ENCODE data around the gene SPATC1L.
"Not testable (repeated sequence)": the region's sequence is repeated elsewhere in the genome, so short reads cannot be mapped to it uniquely, and the experiment has no call there.

The SPATC1L gene

DNA sequence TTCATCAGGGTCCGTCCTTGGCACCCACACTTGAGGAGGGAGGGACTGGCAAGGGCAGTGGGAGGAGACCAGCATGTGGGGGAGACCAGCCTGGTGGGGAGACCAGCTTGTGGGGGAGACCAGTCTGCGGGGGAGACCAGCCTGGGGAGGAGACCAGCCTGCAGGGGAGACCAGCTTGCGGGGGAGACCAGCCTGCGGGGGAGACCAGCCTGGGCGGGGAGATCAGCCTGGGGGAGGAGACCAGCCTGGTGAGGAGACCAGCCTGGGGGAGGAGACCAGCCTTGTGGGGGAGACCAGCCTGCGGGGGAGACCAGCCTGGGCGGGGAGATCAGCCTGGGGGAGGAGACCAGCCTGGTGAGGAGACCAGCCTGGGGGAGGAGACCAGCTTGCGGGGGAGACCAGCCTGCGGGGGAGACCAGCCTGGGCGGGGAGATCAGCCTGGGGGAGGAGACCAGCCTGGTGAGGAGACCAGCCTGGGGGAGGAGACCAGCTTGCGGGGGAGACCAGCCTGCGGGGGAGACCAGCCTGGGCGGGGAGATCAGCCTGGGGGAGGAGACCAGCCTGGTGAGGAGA, 836 bp downstream of the SPATC1L start:
- not testable (repeated sequence) for DNase-seq (ENCODE audit: low read depth, low spot score)

DNA sequence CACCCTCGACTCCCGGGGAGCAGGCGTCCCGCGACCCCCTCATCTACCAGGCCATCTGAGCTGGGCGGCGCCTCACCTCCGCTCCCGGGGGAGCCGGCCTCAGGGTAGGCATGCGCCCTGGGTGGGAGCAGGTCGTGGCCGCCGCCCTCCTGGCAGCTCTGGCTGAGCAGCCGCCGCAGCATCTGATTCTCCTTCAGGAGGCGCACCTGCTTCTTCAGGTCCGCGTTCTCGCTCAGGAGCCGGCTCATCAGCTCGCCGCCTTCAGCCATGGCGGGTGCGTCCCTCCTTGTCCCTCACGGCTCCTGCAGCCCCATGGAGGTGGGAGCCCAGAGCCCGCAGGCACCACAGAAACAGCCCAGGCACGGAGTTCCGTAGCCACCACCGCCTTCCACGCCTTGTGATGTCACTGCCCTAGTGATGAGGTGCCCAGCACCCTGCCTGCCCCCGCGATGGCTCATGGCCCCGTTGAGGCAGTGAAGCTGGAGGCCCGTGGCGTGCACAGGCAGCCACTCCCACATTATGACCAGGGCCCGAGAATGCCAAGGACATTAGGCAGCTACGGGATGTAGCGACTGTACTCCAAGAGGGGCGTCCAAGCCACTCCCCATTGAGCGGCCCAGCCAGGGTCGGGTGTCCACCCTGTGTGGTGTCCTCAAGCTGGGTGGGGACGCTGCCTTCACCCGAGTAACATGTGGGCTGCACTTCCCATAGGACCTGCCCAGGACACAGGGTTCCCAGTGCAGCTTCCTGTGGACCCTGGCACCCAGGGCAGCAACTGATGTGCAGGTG, 1.5 kb downstream of the SPATC1L start:
- no peak for DNase-seq (ENCODE audit: low read depth, low spot score)

DNA sequence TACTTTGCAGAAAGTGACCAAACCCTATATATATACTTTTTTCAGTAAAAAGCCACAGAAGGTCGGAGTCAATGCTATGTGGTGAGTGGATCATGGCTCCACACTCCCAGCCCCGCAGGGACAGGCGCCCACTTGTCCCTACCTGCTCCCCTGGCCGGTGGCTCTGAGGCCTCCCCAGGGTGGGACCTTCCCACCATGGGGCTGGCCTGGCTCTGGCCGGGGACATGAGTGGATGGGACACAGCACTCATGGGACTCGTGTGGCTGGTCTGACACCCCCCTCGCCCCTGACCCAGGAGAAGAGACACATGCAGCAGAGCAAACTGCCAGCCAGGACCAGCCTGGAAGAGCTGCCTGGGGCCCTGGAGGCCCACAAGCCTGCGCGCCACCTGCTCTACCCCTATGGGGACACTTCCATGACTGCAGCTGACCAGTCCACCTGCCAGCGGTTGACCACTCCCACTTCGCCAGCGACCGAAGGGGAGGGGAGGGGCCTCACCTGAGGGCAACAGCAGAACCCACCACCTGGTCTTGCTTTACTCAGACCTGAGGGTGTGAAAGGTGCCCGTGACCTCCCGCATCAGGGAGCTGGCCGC, 2.2 kb downstream of the SPATC1L start:
- no peak for DNase-seq (ENCODE audit: low read depth, low spot score)

DNA sequence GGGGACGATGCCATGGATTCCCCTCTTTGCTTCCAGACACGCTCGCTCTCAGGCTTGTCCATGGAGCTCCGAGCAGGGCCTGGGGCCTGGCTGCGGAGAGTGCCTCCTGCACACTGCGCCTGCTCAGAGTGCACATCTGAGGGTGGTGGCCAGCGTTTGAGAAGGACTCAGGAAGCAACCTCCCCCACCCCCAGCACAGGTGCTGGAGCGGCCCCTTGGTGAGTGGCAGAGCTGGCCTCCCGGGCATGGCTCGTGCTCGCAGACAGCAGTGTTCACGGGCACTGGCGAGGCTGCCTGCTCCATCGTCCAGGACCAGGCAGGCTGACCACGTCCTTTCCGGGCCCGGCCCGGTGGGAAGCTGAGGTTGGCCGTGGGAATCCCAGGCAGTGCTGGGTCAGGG, 2.8 kb downstream of the SPATC1L start:
- DNase-seq (ENCODE audit: low read depth, low spot score) = no peak

DNA sequence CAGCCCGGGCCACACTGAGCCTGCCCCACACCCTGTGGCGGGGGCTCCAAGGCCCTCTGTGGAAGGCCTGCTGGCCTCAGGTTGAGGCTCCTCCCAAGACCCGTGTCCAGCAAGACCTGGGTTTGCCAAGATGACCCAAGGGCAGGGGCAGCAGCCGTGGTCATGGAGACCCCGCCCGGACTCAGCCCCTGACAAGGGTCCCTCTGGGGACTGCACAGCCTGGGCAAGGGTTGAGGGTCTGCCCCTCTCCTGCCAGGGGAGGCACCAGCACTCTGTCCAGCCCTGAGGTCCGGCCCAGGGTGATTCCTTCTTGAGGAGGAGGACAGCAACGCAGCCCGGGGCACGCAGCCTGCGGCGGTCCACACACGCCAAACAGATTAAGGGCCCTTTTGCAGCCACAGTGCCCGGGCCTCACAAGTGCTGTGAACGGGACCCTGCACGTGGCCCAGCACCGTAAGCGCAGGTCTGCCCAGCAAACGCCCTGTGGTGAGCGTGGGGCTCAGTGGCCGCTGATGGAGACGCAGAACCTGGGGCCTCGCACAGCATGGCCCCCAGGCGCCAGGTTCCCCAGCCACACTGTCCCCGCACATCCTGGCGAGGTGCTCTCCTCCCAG, 3.4 kb downstream of the SPATC1L start:
- DNase-seq (ENCODE audit: low read depth, low spot score) = no peak

DNA sequence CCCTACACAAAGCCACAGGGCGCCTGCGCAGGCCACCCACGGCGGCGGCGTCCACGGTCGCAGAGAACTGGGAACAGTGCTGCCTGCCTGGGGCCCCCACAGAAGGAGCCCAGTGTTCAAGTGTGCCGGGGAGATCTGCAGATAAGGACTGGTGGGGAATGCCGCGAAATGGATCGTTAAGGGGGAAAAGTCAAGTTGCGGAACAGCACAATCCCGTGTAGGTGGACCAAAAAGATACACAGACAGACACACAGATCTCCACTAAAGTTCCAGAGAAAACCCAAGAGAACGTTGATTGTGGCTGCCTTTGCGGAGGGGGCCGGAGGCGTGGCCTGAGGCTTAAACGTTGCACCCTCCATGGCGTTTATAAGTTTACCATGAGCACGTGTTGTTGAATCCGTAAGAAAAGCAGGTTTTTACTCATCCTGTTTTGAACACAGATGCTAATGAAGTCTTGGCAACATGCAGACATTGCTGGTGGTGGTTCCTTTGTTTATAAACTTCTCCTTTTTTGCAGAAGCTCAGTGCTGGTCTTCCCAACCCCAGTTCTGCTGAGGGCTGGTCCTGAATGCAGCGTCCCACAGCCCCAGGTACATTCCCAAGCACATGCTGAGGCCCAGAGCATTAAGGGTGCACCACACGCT, 4.1 kb downstream of the SPATC1L start:
- no peak for DNase-seq (ENCODE audit: low read depth, low spot score)

DNA sequence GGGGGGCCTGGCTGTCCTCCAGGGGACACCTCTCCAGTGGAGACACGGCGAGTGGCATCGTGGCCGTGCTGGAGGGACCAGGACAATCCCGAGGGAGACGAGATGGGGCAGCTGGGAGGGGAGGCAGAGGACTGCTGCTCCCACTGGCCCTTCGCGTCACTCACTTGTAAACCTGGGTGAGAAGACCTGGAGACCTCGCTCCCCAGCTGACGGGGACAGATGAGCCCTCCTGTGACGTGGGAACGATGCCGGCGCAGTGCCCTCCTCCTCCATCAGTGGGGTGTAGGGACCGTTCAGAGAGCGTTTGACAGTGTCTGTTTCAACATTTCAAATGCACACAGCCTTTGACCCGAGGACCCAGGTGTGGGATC, 4.6 kb downstream of the SPATC1L start:
- no peak for DNase-seq (ENCODE audit: low read depth, low spot score)

DNA sequence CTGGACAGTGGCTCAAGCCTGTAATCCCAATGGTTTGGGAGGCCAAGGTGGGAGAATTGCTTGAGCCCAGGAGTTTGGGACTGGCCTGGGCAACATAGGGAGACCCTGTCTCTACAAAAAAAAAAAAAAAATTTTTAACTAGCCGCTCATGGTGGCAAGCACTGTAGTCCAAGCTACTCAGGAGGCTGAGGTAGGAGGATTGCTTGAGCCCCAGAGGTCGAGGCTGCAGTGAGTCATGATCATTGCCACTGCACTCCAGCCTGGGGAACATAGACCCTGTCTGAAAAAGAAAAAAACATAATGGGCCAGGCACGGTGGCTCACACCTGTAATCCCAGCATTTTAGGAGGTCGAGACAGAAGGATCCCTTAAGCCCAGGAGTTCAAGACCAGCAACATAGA, 5.3 kb downstream of the SPATC1L start:
- no peak for DNase-seq (ENCODE audit: low read depth, low spot score)

DNA sequence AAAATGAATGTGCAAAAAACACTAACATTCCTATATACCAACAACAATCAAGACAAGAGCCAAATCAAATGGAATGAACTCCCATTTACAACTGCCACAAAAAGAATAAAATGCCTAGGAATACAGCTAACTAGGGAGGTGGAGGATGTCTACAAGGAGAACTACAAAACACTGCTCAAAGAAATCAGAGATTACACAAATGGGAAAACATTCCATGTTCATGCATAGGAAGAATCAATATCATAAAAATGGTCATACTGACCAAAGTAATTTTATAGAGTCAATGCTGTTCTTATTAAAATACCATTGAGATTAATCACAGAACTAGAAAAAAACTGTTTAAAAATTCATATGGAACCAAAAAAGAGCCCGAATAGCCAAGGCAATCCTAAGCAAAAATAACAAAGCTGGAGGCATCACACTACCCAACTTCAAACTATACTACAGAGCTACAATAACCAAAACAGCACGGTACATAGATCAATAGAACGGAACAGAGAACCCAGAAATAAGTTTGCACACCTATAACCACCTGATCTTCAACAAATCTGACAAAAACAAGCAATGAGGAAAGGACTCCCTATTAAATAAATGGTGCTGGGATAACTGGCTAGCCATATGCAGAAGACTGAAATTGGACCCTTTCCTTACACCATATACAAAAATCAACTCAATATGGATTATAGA, 7.7 kb downstream of the SPATC1L start:
- DNase-seq (ENCODE audit: low read depth, low spot score) = not testable (repeated sequence)

DNA sequence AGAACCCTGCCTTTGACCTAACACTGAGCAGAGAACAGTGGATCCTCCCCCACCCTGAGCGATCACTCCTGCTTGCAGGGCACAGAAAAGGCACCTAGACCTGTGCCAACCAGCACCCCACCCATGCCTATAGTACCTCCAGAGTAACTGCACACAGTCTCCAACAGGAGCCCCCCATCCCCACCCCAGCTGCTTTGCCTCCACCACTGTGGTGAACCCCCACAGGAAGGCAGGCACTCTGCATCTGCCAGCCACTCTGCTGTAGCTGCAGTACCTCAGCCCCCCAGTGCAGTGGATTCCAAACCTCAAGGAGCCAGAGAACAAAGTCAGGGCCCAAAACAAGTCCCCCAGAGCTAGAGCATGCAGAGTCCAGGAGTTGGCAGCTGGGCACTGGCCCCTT, 10.7 kb downstream of the SPATC1L start:
- no peak for DNase-seq (ENCODE audit: low read depth, low spot score)

DNA sequence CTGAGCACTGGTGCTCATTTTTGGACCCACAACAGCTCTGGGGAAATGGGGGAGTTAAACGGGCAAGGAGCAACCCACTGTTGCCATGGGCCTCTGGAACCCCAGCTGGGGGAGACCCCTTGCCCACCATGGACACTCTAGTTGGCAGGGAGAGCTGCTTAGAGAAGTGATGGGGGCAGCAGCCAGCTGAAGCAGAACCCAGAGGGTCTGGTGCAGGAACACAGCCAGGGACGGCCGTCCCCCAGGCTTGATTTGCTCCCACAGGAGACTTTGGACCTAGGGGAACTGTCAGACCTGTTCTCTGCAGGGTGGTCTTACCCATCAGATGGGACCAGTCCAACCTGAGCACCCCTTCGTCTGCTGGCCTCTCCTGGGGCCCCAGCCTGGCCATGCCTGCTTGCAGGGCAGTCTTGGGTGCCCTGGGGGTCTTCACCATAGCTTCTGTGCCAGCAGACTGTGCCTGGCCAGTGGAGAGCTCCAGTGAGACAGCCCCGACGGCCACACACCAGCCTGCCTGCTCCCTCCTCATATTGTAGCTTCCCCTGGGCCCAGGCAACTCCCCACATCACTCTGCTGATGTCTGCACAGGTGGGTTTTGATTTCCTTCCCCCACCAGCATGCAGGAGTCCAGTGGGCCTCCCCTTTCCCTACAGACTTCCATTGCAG, 11.3 kb downstream of the SPATC1L start:
- no peak for DNase-seq (ENCODE audit: low read depth, low spot score)

DNA sequence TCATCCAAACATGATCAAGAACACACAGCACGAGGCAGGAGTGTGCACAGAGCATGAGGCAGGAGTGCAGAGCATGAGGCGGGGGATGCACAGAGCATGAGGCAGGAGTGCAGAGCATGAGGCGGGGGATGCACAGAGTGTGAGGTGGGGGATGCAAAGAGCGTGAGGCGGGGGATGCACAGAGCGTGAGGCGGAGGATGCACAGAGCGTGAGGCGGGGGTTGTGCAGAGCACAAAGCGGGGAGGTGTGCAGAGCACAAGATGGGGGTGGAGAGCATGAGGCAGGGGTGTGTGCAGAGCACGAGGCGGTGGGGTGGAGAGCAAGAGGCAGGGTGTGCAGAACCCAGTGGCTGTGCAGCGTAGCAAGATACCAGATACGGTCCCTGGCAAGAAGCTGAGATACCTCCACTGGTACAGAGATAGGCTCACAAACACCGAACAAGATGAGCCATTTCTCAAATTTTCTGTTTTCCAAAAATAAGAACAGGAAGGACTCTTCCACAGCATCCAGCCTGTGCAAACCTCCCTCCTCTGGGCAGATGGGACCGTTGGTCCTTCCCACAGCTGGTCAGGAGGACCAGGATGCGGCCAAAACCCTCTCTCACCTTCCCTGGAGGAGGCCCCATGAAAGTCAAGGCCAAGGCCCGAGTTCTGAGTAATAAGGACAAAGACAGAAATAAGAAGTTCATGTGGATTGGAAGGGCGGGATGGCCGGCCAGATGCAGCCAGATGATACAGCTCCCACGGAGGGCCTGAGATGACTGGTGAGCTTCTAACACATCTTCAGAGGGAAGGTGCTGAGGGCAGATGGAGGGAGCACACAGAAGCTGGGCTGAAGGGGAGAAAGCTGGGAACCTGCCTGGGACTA, 12.0 kb downstream of the SPATC1L start:
- no peak for DNase-seq (ENCODE audit: low read depth, low spot score)

DNA sequence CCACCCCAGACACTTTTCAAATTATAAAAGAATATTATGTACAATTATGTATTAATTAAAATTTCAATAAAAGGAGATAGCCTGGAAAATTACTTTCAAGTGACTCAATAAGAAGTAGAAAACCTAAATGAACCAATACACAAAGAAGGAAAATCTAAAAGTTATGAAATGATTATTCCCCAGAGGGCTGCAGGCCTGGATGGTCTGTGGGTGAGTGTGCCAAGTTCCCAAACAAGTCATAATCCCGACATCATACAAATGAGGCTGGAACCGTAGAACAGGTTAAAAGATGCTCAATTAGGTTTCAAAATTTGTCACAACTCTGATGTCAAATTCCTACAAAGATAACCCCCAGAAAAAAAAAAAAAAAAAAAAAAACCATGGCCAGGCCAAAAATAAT, 12.7 kb downstream of the SPATC1L start:
- DNase-seq (ENCODE audit: low read depth, low spot score) = no peak

DNA sequence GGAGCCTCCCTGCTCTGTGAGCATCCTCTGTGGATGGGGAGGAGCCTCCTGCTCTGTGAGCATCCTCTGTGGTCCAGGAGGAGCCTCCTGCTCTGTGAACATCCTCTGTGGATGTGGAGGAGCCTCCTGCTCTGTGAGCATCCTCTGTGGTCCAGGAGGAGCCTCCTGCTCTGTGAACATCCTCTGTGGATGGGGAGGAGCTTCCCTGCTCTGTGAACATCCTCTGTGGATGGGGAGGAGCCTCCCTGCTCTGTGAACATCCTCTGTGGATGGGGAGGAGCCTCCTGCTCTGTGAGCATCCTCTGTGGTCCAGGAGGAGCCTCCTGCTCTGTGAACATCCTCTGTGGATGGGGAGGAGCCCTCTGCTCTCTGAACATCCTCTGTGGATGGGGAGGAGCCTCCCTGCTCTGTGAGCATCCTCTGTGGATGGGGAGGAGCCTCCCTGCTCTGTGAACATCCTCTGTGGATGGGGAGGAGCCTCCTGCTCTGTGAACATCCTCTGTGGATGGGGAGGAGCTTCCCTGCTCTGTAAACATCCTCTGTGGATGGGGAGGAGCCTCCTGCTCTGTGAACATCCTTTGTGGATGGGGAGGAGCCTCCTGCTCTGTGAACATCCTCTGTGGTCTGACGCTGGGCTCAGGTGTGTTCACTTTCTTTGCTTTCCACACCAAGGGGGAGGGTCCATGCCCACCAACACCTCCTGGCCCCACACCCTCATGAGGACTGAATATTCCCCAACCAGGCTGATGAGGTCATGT, 13.6 kb downstream of the SPATC1L start:
- DNase-seq (ENCODE audit: low read depth, low spot score) = not testable (repeated sequence)

DNA sequence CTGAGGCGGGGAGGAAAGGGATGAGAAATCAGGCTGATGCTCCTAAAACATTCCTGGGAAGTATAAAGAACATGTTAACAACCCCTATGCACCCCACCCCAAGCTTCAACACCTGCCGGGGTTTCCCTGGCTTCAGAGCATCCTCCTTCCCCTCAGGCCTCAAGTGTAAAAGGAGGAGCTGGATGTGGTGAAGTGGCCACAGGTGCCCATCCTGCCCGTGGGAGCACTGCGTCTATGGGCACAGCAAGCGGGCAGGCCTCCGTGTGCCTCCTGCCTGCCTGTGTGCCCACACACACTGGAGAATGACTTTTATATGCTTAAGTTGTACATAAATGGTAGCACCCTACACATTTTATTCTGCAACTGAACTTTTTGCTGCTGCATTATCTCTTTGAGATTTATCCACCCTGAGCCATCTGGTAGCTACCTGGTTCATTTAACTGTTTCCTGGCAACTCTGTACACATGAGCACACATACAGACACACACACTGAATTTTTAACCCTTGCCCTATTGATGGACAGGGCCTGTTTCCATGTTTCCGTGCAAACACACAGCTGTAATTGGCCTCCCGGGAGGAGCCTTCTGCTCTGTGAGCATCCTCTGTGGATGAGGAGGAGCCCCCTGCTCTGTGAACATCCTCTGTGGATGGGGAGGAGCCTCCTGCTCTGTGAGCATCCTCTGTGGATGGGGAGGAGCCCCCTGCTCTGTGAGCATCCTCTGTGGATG, 15.4 kb downstream of the SPATC1L start:
- no peak for DNase-seq (ENCODE audit: low read depth, low spot score)

DNA sequence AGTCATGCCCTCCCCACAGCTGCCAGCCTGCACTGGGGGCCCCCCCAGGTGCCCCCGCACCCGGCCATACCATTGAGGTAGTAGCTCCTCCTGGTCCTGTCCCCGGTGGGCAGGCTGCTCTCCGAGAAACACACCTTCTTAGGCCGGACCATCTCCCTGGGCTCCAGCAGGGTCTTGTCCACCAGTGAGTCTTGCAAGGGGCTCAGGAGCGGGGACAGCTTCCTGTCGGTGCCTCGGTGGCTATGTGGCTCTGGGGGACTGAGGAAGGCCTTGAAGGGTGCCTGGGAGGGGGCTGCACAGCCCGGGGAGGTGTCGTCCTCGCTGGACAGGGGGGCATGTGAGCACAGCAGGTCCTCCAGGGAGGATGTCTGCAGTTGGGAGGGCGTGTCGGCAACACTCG, 16.0 kb downstream of the SPATC1L start:
- DNase-seq (ENCODE audit: low read depth, low spot score) = no peak

DNA sequence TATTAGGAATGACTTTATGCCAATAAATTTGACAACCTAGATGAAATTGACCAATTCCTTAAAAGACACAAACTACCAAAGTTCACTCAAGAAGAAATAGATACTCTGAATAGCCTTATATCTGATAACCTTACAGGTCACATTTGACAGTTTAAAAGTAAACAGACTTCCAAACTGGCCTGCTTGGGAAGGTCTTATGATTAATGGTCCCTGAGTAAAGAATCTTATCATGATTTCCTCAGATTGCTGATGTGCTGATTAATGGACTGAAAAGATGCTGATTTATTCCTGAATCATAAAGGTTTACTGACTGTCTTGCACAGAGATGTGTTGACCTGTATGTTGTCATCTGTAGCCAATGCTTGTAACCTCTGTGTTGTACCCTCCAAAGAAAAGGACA, 19.2 kb downstream of the SPATC1L start:
- DNase-seq (ENCODE audit: low read depth, low spot score) = no peak

DNA sequence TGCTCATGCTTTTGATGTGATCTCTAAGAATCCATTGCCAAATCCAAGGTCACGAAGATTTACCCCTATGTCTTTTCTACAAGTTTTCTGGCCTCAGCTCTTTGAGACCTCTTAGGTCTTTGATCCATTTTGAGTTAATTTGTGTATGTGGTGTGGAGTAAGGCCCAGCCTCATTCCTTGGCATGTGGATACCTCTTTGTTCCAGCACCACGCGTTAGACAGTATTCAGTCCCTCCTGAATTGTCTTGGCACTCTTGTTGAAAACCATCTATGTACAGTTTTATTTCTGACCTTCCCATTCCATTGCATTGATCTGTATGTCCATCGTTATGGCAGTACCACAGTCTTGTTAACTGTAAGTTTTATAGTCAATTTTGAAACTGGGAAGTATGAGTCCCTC, 20.9 kb downstream of the SPATC1L start:
- DNase-seq (ENCODE audit: low read depth, low spot score) = no peak

All from activated CD4-positive, CD25-positive, alpha-beta regulatory T cell treated with anti-CD3 and anti-CD28 coated beads, Interleukin-2, amount 50 U/mL, for 16 hours (primary cell).